ENCODE data around the gene EMX1.

The EMX1 gene

GRCh38 chr2:72887032-72887739 lies 30.1 kb upstream of the EMX1 start, which contains the start of gene SPR:
Gene SPR, plus strand, starts transcription at chr2:72887408. Its CDS starts 25 bp downstream, at chr2:72887433.
- TF ChIP-seq CTCF (IDR thresholded peaks at IDR 0.05; ENCODE audit: insufficient read depth, low read length), result no peak
- no peak for TF ChIP-seq GABPA (IDR thresholded peaks at IDR 0.05; ENCODE audit: low read depth)
- no peak for TF ChIP-seq SPI1 (IDR thresholded peaks at IDR 0.05; ENCODE audit: borderline replicate concordance, low read depth)
- TF ChIP-seq POLR2AphosphoS5 (IDR thresholded peaks at IDR 0.05; ENCODE audit: low read depth), result no peak
- TF ChIP-seq REST (IDR thresholded peaks at IDR 0.05; ENCODE audit: insufficient replicate concordance, low read depth), result no peak
- H3K4me3 ChIP-seq (replicated peaks; ENCODE audit: insufficient read depth, low read length), result peak within 1 kb of the TSS; percentile 54
- no peak within 1 kb of the TSS for H3K27ac ChIP-seq (replicated peaks)
- H3K27me3 ChIP-seq (ENCODE audit: insufficient read depth, poor library complexity, severe bottlenecking), result peaks cover 8% of the 10 kb centered on the region
- peak in 1 of 2 experiments; percentile 46 for DNase-seq (ENCODE audit: low read depth in 1 of 2, low spot score in 1 of 2)

GRCh38 chr2:72887740-72888437 lies 29.4 kb upstream of the EMX1 start:
- Histone ChIP-seq H3K4me3 (replicated peaks; ENCODE audit: insufficient read depth, low read length) (peak overlapping the region; percentile 54), H3K27ac (replicated peaks) (no peak overlapping the region), H3K27me3 (ENCODE audit: insufficient read depth, poor library complexity, severe bottlenecking) (peaks cover 8% of the 10 kb centered on the region)
- DNase-seq (ENCODE audit: low read depth in 1 of 2, low spot score in 1 of 2), result peak; percentile 60 to 67
- TF ChIP-seq SPI1 (IDR thresholded peaks at IDR 0.05; ENCODE audit: borderline replicate concordance, low read depth), result 0 out of 2 replicates have a peak, but pooled peaks have one; percentile 7
- TF ChIP-seq CTCF (IDR thresholded peaks at IDR 0.05; ENCODE audit: insufficient read depth, low read length), result peak; percentile 97
- no peak for TF ChIP-seq POLR2AphosphoS5 (IDR thresholded peaks at IDR 0.05; ENCODE audit: low read depth)

- Histone ChIP-seq H3K27me3 (ENCODE audit: insufficient read depth, poor library complexity, severe bottlenecking) (peaks cover 8% of the 10 kb centered on the region), H3K4me3 (replicated peaks; ENCODE audit: insufficient read depth, low read length) (no peak overlapping the region), H3K27ac (replicated peaks) (no peak overlapping the region)
- TF ChIP-seq REST (IDR thresholded peaks at IDR 0.05; ENCODE audit: insufficient replicate concordance, low read depth) (no peak), SPI1 (IDR thresholded peaks at IDR 0.05; ENCODE audit: borderline replicate concordance, low read depth) (no peak), POLR2AphosphoS5 (IDR thresholded peaks at IDR 0.05; ENCODE audit: low read depth) (no peak), CTCF (IDR thresholded peaks at IDR 0.05; ENCODE audit: insufficient read depth, low read length) (no peak), GABPA (IDR thresholded peaks at IDR 0.05; ENCODE audit: low read depth) (no peak)
- DNase-seq (ENCODE audit: low read depth in 1 of 2, low spot score in 1 of 2), result no peak
Observed at GRCh38 chr2:72888438-72889202, 28.7 kb upstream of the EMX1 start.
